Keratinocyte (primary cell): ENCODE results near the gene SAMHD1. TPM values are rescaled to one million over a fixed set of nuclear protein-coding genes. Genes with fewer than 3 reads are reported as not detected.

Experiments
- DNase-seq: peaks from one replicate; pipeline ENCODE4 v3.0.0-alpha.2; 2011; ENCODE audit warnings: low read depth, missing footprints, low spot score
- FAIRE-seq: peaks from 2 replicates; lab custom pipeline; 2011; peaks lifted over from hg19 to GRCh38; lab: Jason Lieb, UNC
- H2AFZ ChIP-seq: 2 replicates; pipeline ENCODE4 v1.6.0; 2012; ENCODE audit warnings: low read length, control low read depth, inconsistent platforms; ENCODE audit not compliant: control insufficient read depth
- H3K27ac ChIP-seq: 2 replicates; pipeline ENCODE4 v1.5.1; 2011; ENCODE audit warnings: low read length; ENCODE audit not compliant: control insufficient read depth, insufficient read depth
- H3K27me3 ChIP-seq: 3 replicates; pipeline ENCODE4 v1.6.0; 2011; ENCODE audit warnings: low read length; ENCODE audit not compliant: control insufficient read depth, insufficient read depth; ENCODE audit errors: extremely low read depth
- H3K36me3 ChIP-seq, 2 experiments: 2 replicates in 1 of 2; 3 replicates in 1 of 2; pipeline ENCODE4 v1.5.1; 2011; ENCODE audit warnings: low read length in 2 of 2, mild to moderate bottlenecking in 1 of 2; ENCODE audit not compliant: control insufficient read depth in 2 of 2, insufficient read depth in 2 of 2; ENCODE audit errors: extremely low read depth in 1 of 2
- H3K4me1 ChIP-seq: 3 replicates; pipeline ENCODE4 v1.5.1; 2011; ENCODE audit warnings: low read length; ENCODE audit not compliant: control insufficient read depth, insufficient read depth; ENCODE audit errors: extremely low read depth
- H3K4me2 ChIP-seq: 3 replicates; pipeline ENCODE4 v1.6.0; 2011; ENCODE audit warnings: low read depth, low read length; ENCODE audit not compliant: control insufficient read depth, insufficient read depth; ENCODE audit errors: extremely low read depth
- H3K4me3 ChIP-seq, 3 experiments: fragments of 200-600 bp in 1 of 3; sonication (generic) in 1 of 3; 2 replicates in 2 of 3; 3 replicates in 1 of 3; pipeline ENCODE4 v1.5.1; 2011 to 2016; ENCODE audit warnings: low read length in 3 of 3, mild to moderate bottlenecking in 3 of 3, control low read depth in 2 of 3, inconsistent platforms in 1 of 3, low read depth in 1 of 3, mixed read lengths in 1 of 3, mixed run types in 1 of 3, moderate library complexity in 1 of 3; ENCODE audit not compliant: control insufficient read depth in 2 of 3, insufficient read depth in 2 of 3; ENCODE audit errors: extremely low read depth in 1 of 3
- H3K79me2 ChIP-seq: 2 replicates; pipeline ENCODE4 v1.6.0; 2012; ENCODE audit warnings: low read length; ENCODE audit not compliant: control insufficient read depth, insufficient read depth
- H3K9ac ChIP-seq: 3 replicates; pipeline ENCODE4 v1.6.0; 2011; ENCODE audit warnings: low read length; ENCODE audit not compliant: control insufficient read depth, insufficient read depth; ENCODE audit errors: extremely low read depth
- H3K9me1 ChIP-seq: 3 replicates; pipeline ENCODE4 v1.6.0; 2011; ENCODE audit warnings: low read length; ENCODE audit not compliant: control insufficient read depth, insufficient read depth; ENCODE audit errors: extremely low read depth
- H3K9me3 ChIP-seq: 2 replicates; pipeline ENCODE4 v1.5.1; 2012; ENCODE audit warnings: low read depth, low read length; ENCODE audit not compliant: control insufficient read depth
- H4K20me1 ChIP-seq: 3 replicates; pipeline ENCODE4 v1.6.0; 2011; ENCODE audit warnings: low read length; ENCODE audit not compliant: control insufficient read depth, insufficient read depth; ENCODE audit errors: extremely low read depth
- EZH2 ChIP-seq: IDR thresholded peaks from one replicate; pipeline ENCODE4 v1.6.1; 2012; ENCODE audit warnings: inconsistent platforms, mild to moderate bottlenecking, low read length, moderate library complexity
- dilution Hi-C: fragments of 300-500 bp; cut with MboI; formaldehyde crosslinking; loops from one replicate; pipeline ENCODE4 v1.7.0; 2020; ENCODE audit warnings: low sequenced_read_pairs; ENCODE audit not compliant: extremely low pct_ligation_motif_present
- polyA plus RNA-seq, 5 experiments: library from polyadenylated mRNA; depleted of rRNA in 3 of 5; stranded (reverse) in 3 of 5; stranded (forward) in 1 of 5; unstranded in 1 of 5; fragments of >200 nt; gene quantifications; 1 replicate in 1 of 5; 2 replicates in 3 of 5; 3 replicates in 1 of 5; pipeline versions ENCODE4 v1.2.1 to v1.2.3, GENCODE V29; 2011 to 2012; ENCODE audit warnings: missing spikeins in 2 of 5, low read depth in 1 of 5, low replicate concordance in 1 of 5
- TF ChIP-seq, protein P1 (sequence below), 3 experiments: IDR thresholded peaks in 1 of 3; conservative IDR thresholded peaks in 1 of 3; optimal IDR thresholded peaks in 1 of 3; 2 replicates in 2 of 3; 3 replicates in 1 of 3; pipeline versions ENCODE3 to v1.5.1; 2011; ENCODE audit warnings: low read length in 3 of 3, mild to moderate bottlenecking in 3 of 3, moderate library complexity in 2 of 3, control low read depth in 1 of 3, inconsistent platforms in 1 of 3; ENCODE audit not compliant: insufficient read depth in 2 of 3; ENCODE audit errors: extremely low read depth in 1 of 3

Gene SAMHD1
- polyA plus RNA-seq, 1 donor (not counting 4 experiments of a cell fraction or from before 2014, with no cell fraction given): 26.5 TPM

DNA sequence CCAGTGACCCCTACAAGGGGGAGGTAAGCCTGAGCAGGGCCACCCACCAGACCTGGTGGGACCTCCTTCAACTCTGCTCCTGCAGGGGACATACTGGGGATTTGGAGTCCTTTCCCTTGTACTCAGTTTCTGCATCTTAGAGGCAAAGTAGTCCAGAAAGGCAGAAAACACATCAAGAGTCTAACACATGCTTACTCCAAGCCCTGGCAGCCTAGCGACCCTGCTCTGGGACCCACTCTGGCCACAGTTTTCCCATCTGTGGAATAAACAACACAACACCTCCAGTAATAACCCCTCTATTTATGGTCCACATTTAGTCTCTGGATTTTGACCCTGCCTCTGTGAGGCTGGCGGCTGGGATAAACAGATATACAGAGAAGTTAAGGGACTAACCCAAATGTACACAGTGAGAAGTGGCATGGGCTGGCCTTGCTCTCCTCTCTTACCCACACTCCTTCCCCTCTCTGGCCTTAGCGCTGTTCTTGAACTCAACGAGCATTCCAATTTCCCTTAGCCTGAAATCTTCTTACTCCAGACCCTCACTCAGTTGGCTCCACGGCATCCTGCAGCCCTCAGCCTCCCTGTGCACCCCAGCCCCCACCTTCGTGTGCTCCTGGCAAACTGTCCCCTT is 91.7 kb downstream of the SAMHD1 start:
- DNase-seq (no peak), FAIRE-seq (no peak)
- dilution Hi-C loops: no loop called here
- H3K9me3 ChIP-seq: no peaks in the 10 kb centered on the region
- H2AFZ ChIP-seq: no peak overlapping the region
- H3K27me3 ChIP-seq: peaks cover 6% of the 10 kb centered on the region
- peaks cover 9% of the 10 kb centered on the region for H3K9me1 ChIP-seq
- H4K20me1 ChIP-seq: peaks cover 4% of the 10 kb centered on the region
- no peak overlapping the region for H3K9ac ChIP-seq
- no peak overlapping the region for H3K27ac ChIP-seq
- no peak for TF ChIP-seq EZH2
- TF ChIP-seq, protein P1, sequence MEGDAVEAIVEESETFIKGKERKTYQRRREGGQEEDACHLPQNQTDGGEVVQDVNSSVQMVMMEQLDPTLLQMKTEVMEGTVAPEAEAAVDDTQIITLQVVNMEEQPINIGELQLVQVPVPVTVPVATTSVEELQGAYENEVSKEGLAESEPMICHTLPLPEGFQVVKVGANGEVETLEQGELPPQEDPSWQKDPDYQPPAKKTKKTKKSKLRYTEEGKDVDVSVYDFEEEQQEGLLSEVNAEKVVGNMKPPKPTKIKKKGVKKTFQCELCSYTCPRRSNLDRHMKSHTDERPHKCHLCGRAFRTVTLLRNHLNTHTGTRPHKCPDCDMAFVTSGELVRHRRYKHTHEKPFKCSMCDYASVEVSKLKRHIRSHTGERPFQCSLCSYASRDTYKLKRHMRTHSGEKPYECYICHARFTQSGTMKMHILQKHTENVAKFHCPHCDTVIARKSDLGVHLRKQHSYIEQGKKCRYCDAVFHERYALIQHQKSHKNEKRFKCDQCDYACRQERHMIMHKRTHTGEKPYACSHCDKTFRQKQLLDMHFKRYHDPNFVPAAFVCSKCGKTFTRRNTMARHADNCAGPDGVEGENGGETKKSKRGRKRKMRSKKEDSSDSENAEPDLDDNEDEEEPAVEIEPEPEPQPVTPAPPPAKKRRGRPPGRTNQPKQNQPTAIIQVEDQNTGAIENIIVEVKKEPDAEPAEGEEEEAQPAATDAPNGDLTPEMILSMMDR (optimal IDR thresholded peaks at IDR 0.05 in 1 of 3, IDR thresholded peaks at IDR 0.05 in 1 of 3, conservative IDR thresholded peaks at IDR 0.05 in 1 of 3; ENCODE audit: extremely low read depth in 1 of 3, insufficient read depth in 2 of 3, low read length in 3 of 3): no peak
- peaks cover 69% of the 10 kb centered on the region for H3K4me1 ChIP-seq
- H3K79me2 ChIP-seq: peaks cover 64% of the 10 kb centered on the region
- no peak overlapping the region for H3K4me2 ChIP-seq
- H3K36me3 ChIP-seq: peaks cover 0 to 16% of the 10 kb centered on the region in 2 experiments
- no peak overlapping the region for H3K4me3 ChIP-seq

- FAIRE-seq (no peak), DNase-seq (no peak)
- H3K9me1 ChIP-seq: peaks cover 10% of the 10 kb centered on the region
- H3K27me3 ChIP-seq: peaks cover under 1% of the 10 kb centered on the region
- no peak overlapping the region for H2AFZ ChIP-seq
- no peak overlapping the region for H3K9ac ChIP-seq
- dilution Hi-C loops: no loop called here
- H3K36me3 ChIP-seq: peaks cover 0 to 16% of the 10 kb centered on the region in 2 experiments
- peaks cover 70% of the 10 kb centered on the region for H3K79me2 ChIP-seq
- no peaks in the 10 kb centered on the region for H3K9me3 ChIP-seq
- no peak for TF ChIP-seq EZH2
- TF ChIP-seq, protein P1 (optimal IDR thresholded peaks at IDR 0.05 in 1 of 3, IDR thresholded peaks at IDR 0.05 in 1 of 3, conservative IDR thresholded peaks at IDR 0.05 in 1 of 3; ENCODE audit: extremely low read depth in 1 of 3, insufficient read depth in 2 of 3, low read length in 3 of 3): no peak
- H3K27ac ChIP-seq: no peak overlapping the region
- no peak overlapping the region for H3K4me3 ChIP-seq
- H4K20me1 ChIP-seq: peaks cover 4% of the 10 kb centered on the region
- peaks cover 75% of the 10 kb centered on the region for H3K4me1 ChIP-seq
- H3K4me2 ChIP-seq: no peak overlapping the region
These were observed 92.3 kb downstream of the SAMHD1 start for GRCh38 chr20:36859282-36859555.
